Calu3 (cell line): ENCODE results near the gene UBA52. TPM values are rescaled to one million over a fixed set of nuclear protein-coding genes. Genes with fewer than 3 reads are reported as not detected.

ENCODE experiments used
- BruUV-seq: library from RNA; stranded (reverse); fragments of 400-500 nt; replicated peaks from 2 replicates; lab custom pipeline; 2021; lab: Mats Ljungman, UMichigan
- CTCF ChIA-PET: fragments of 300-600 bp; sonication (Branson Sonifier 250); formaldehyde crosslinking; loops from one replicate; lab custom pipeline; 2022; ENCODE audit warnings: antibody characterized with exemption; lab: Charles Lee
- DNase-seq: peaks from one replicate; pipeline ENCODE4 v3.0.0; 2022
- H3K27ac Mint-ChIP-seq: one replicate; pipeline ENCODE4 v1.8.0; 2022; ENCODE audit warnings: mixed read lengths; ENCODE audit not compliant: unreplicated experiment
- H3K27me3 Mint-ChIP-seq: one replicate; pipeline ENCODE4 v1.8.0; 2022; ENCODE audit warnings: mixed read lengths; ENCODE audit not compliant: unreplicated experiment
- H3K36me3 Mint-ChIP-seq: one replicate; pipeline ENCODE4 v1.8.0; 2022; ENCODE audit warnings: mild to moderate bottlenecking, moderate library complexity, mixed read lengths; ENCODE audit not compliant: insufficient read depth, unreplicated experiment
- H3K4me1 Mint-ChIP-seq: one replicate; pipeline ENCODE4 v1.8.0; 2022; ENCODE audit warnings: mild to moderate bottlenecking, low read depth, mixed read lengths; ENCODE audit not compliant: unreplicated experiment
- H3K4me3 Mint-ChIP-seq: one replicate; pipeline ENCODE4 v1.8.0; 2022; ENCODE audit warnings: mild to moderate bottlenecking, low read depth, moderate library complexity, mixed read lengths; ENCODE audit not compliant: unreplicated experiment
- H3K9me3 Mint-ChIP-seq: one replicate; pipeline ENCODE4 v1.8.0; 2022; ENCODE audit warnings: low read depth, mixed read lengths; ENCODE audit not compliant: unreplicated experiment
- CTCF ChIP-seq: fragments of 200-600 bp; IDR thresholded peaks from one replicate; pipeline ENCODE4 v1.8.0; 2022; ENCODE audit warnings: antibody characterized with exemption; ENCODE audit not compliant: unreplicated experiment
- intact Hi-C: fragments of 100-400 bp; cut with micrococcal nuclease; formaldehyde crosslinking; loops from one replicate; pipeline ENCODE4 v1.10.0; 2022; ENCODE audit not compliant: unreplicated experiment
- total RNA-seq: library from RNA; stranded (reverse); gene quantifications from 2 replicates; pipeline ENCODE4 v1.2.3, GENCODE V29; 2022

UBA52 gene
- total RNA-seq, 1 experiment from 2014 or later, result 627 TPM

GRCh38 chr19:18611327-18612050 is 39.8 kb downstream of the UBA52 start:
- CTCF ChIA-PET, result no interaction called here
- intact Hi-C loops, result no loop called here
- BruUV-seq, result no TSS peak
- Mint-ChIP-seq H3K4me3 (peak overlapping the region; percentile 31), H3K9me3 (no peaks in the 10 kb centered on the region), H3K27ac (no peak overlapping the region), H3K27me3 (peaks cover 86% of the 10 kb centered on the region), H3K4me1 (peaks cover 7% of the 10 kb centered on the region), H3K36me3 (peaks cover 9% of the 10 kb centered on the region)
- no peak for DNase-seq
- no peak for TF ChIP-seq CTCF

- no peak for TF ChIP-seq CTCF
- peak overlapping the region; percentile 47 for H3K4me3 Mint-ChIP-seq
- peaks cover 7% of the 10 kb centered on the region for H3K4me1 Mint-ChIP-seq
- no peaks in the 10 kb centered on the region for H3K9me3 Mint-ChIP-seq
- DNase-seq, result no peak
- intact Hi-C loops, result no loop called here
- H3K27ac Mint-ChIP-seq, result no peak overlapping the region
- CTCF ChIA-PET, result interaction anchor here (0.6 kb wide), 1 partner anchor 253 kb away, joined by 6 read pairs; no protein-coding TSS in a partner anchor
- no TSS peak for BruUV-seq
- H3K27me3 Mint-ChIP-seq, result peaks cover 85% of the 10 kb centered on the region
- H3K36me3 Mint-ChIP-seq, result peaks cover 9% of the 10 kb centered on the region
These were observed 40.6 kb downstream of the UBA52 start for GRCh38 chr19:18612051-18612771.

DNA sequence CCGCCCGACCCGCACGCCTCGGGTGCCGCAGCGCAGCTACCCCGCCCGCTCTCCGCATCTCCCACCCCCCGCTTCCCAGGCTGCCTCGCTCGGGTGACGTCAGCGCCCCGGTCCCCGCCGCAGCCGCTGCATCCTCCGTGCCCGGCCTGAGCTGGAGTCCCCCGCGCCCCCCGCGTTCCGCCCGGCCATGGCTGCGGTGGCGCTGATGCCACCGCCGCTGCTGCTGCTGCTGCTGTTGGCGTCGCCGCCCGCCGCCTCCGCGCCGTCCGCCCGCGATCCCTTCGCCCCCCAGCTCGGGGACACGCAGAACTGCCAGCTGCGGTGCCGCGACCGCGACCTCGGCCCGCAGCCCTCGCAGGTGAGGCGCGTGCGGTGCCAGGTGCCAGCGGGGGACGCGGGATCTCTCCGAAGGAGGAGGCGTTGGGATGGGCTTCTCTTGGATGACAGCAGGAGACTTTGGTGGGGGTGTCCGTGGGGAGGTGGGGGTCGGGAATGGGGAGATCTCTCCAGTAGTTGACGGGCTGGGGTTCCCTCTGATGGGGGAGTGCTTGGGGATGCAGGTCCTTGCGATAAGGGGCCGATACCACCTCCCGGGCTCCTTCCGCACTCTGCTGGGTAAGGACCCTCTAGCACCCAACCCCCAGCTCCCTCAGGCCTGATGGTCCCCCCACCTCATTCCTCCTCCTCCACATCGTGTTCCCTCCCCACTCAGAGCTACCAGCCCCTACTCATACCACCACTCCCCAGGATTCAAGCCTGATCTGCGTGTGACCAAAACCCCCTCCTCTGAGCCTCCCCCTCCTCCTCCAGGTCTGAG is 41.3 kb downstream of the UBA52 start, which contains the start of gene TMEM59L:
Gene TMEM59L (plus strand): TSS at position 99 of the 817 bp plus-strand sequence. CDS start 89 bp downstream, at position 188.
- CTCF ChIA-PET, result interaction anchor here (0.6 kb wide), 1 partner anchor 252 kb away, joined by 6 read pairs; no protein-coding TSS in a partner anchor
- no TSS peak for BruUV-seq
- Mint-ChIP-seq H3K4me1 (peaks cover 7% of the 10 kb centered on the region), H3K4me3 (peak within 1 kb of the TSS; percentile 47), H3K36me3 (peaks cover 6% of the 10 kb centered on the region), H3K9me3 (no peaks in the 10 kb centered on the region), H3K27ac (no peak within 1 kb of the TSS), H3K27me3 (peaks cover 77% of the 10 kb centered on the region)
- intact Hi-C loops, result no loop called here
- TF ChIP-seq CTCF, result no peak
- no peak for DNase-seq

- DNase-seq, result no peak
- Mint-ChIP-seq H3K27me3 (peaks cover 70% of the 10 kb centered on the region), H3K9me3 (no peaks in the 10 kb centered on the region), H3K4me3 (peak overlapping the region; percentile 47), H3K4me1 (peaks cover 7% of the 10 kb centered on the region), H3K36me3 (peaks cover 5% of the 10 kb centered on the region), H3K27ac (no peak overlapping the region)
- intact Hi-C loops, result no loop called here
- no TSS peak for BruUV-seq
- CTCF ChIA-PET, result no interaction called here
- no peak for TF ChIP-seq CTCF
These were observed 42.1 kb downstream of the UBA52 start for GRCh38 chr19:18613589-18614234.
